Activated CD8-positive, alpha-beta memory T cell treated with anti-CD3 and anti-CD28 coated beads, Interleukin-2, amount 50 U/mL, for 4 hours (primary cell): ENCODE results near the gene KCNMA1.
A peak's percentile ranks its signal among the peaks of the same experiment; 100 is the strongest.
"Not testable (repeated sequence)": the region's sequence is repeated elsewhere in the genome, so short reads cannot be mapped to it uniquely, and the experiment has no call there.

Source experiments
- DNase-seq: peaks from one replicate; pipeline ENCODE4 v3.0.0-alpha.2; 2020

Gene KCNMA1

DNA sequence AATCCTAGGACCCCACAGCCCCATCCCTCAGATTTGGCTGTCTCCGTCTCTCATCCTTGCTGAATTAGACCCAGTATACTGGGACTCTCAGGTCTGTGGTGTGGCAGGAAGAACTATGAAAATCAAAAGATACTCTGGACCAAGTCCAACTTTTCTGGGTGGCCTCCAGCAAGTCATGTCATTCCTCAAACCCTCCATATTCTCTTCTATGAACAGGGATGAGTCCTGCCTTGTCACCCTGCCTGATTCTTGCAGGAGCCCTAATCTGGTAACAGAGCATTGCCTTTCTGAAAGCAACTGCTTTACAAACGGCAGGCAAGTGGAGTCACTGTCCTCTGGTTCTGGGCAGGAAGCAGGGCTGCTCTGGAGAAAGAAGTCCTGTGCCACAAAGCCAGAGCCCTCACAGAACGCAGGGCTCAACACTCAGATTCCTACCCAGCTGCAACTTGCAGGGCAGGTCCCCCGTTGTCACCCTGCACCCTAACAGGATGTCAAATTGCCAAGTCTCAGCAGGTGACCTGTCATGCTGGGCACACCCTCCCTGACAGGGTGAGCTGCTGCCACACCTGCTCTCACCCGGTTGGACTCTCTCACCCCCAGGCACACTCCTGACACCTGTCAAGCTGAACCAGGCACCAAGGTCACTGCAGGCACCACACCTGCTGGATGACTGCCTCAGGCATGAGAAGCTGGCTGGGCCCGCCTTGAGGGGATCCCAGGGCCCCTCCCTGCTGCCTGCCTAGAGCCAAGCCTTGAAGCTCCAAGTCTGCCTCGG lies 227.7 kb downstream of the KCNMA1 start:
- DNase-seq, result no peak

DNA sequence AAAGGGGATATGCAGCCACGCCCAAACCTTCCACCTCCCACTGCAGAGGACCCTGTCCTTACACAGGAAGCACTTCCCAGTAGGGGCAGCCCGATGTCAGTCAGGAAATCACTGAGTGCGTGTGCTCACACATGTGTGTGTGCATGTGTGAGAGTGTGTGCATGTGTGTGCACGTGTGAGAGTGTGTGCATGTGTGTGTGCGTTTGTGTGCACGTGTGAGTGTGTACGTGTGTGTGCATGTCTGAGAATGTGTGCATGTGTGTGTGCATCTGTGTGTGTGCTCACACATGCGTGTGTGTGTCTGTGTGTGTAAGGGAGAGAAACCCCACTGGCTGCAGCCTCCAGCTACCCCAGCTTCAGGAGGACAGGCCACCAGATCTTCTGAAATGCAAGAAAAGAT lies 229.3 kb downstream of the KCNMA1 start:
- DNase-seq, result no peak

DNA sequence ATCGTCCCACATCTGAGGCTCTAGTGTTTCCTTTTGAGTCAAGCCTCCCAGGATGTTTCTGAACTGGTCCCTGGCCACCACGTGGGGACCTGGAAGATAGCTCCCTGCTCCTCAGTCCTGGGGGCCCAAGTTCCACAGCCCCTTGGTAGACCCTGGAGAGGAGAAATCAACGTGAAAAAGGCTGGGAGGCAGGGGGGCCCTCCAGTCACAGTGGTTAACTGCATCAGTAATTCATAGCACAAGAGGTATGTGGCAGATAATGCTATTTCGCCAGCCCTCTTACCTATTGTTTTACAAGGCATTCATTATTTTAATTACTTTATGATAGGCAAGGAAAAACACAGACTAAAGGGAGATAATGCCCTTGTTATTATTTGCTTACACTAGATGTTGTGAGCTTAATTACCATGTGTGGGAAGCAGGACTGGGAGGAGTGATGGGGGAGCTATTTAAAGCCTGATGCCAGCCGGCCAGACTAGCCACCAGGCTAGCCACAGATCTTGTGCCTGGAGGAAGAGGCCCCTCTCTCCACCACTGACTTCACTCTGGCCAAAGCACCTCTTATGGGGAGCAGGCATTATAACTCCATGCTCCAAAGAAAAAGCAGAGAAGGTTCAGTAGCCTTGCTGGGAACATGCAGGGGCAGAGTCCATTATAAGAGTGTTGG lies 230.7 kb downstream of the KCNMA1 start:
- DNase-seq, result no peak

DNA sequence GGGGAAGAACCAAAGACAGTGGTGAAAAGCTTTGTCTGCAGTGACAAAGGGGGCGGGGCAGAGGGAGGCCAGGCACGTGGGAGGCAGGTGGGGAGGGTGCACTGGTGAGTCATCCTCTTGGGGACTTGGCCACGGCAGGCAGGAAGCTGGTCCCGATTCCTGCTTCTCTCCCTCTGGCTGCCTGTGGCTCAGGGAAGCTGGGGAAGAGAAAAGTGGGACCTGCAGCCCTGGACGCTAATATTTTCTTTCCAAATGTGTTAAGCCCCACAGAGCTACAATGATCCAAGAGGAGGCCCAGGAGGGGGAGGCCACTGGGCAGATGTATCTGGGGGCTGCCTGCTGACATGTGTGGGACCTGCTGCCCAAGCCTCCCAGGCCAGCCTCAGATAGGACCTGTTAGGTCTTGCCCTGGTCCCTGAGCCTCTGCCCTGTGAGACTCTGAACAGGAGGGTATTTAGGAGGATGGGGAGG lies 231.8 kb downstream of the KCNMA1 start:
- DNase-seq, result peak; percentile 28

DNA sequence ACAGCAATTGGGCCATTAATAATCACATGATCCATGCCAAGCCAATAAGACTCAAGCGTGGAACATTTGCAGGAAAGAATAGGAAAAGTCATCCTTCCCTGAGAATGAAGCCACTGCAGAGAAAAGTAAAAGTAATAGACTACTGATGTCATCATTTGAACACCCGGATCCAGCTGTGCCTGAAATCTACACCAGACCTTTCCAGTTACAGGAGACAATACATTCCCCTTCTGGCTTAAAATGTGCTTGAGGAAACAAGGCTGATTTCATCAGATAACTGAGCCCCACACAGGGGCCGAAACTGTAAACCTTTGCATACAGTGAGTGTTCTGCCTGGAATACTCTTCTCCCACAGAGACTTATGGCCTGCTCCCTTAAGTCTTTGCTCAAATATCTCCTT lies 232.8 kb downstream of the KCNMA1 start:
- no peak for DNase-seq

DNA sequence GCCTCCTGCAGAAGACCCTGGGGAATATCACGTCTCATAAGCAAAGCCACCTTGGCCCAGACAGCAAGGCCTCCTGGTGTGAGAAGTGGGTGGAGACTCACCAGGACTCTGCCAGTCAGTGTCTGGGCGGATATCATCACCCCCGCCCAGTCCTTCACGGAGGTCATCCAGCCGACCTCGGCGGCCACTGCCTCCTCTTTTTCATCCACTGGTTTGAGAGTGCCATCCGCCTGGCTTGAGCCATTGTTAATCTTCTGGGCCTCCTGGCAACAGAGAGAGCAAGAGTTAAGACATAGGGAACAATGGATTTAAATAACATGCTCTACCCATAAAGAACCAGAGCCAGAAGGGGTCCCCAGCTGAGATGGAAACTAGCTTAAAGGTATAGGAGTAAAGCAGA lies 233.8 kb downstream of the KCNMA1 start:
- no peak for DNase-seq

DNA sequence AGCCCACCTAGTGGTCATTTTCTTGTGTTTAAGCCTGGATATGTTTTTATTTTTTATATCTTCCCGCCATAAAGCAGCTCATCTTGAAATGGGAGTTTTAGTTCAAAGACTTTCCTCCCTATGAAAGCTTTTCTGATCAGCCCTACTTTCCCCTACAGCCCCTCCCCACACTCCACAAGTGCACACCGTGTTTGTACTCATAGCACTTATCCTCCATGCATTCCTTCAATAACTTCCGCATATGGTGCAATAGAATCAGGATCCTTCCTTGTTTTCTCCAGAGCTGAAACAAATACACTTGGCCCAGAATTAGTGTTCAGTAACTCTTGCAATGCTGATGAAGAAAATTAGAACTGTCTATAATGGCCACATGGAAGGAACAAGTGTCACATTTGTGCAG lies 235.9 kb downstream of the KCNMA1 start:
- DNase-seq, result no peak

DNA sequence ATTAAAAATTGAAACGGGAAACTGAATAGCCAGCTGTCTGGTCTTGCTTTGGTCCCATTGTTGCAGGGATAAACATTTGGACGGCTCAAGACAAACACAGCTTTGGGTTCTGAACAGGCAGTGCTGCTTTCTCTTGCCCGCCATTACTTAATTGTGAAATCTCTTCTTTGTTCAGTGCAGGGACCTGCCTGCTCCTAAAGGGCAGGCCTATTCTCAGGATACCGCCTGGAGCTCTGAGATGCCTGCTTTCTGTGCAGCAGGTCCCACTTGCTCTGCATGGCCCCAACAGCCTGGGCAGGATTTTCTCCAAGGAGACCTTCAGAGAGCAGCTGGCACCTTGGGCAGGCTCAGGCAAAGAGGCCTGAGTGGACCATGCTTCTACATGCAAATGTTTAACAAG lies 237.6 kb downstream of the KCNMA1 start:
- no peak for DNase-seq

DNA sequence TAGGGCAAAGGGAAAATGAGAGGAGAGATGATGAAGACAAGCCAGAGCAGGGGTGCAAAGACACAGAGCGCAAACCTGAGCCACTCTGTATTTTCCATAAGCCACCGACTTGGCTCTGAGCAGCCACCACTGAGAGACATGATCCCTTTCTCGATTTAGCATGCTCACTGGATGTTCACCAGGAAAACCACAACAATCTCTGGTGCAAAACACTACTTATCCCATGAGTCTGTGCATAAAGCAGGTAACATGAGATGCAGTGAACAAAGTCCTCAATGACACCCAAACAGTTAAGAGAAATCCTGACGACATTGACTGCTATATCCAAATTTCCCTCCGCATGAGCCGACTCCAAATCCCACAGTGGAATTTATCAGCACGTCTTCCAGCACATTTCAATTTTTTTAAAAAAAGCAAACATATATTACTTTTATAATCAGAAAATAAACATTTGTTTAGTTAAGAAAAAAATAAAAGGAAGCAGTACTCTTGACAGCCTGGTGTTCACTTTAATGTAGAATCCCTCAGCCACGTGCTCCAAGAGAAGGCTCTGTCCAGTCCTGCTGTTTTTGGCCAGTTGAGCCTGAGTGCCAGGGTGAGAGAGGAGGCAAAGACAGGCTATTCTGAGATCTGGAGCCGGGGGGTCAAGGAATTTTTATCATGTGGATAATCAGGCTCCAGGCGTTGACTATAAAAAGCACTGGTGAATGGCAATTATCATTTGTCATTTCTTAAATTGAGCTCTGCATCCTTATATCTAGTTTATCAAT lies 238.4 kb downstream of the KCNMA1 start:
- no peak for DNase-seq

DNA sequence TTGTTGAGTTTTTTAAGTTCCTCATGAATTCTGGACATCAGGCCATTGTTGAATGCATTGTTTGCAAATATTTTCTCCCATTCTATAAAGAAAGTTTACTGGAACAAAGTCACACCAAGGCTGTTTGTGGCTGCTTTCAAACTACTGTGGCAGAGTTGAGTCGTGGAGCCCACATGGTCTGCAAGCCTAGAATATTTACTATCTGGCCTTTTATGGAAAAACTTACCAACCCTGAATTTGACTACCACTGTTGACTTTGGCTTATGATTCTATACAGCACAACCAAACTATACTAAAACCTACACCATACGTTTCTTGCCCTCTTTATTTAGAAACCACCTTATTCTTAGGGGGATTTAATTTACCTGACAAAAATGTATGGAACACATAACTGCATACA lies 239.1 kb downstream of the KCNMA1 start:
- no peak for DNase-seq

DNA sequence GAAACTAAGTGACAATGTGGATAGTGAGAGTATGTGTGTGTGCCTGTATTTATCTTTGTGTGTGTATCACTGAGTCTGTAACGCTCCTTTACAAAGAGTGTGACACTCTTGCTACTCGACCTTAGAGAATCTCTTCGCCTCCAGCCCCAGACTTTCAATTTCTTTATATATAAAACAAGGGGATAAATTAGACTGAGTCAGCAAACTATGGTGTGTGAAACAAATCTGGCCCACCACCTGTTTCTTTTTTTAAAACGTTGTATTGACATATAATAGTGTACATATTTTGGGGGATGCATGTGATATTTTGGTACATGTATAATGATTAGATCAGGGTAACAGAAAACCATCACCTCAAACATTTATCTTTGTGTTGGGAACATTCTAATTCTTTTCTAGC lies 240.5 kb downstream of the KCNMA1 start:
- no peak for DNase-seq

DNA sequence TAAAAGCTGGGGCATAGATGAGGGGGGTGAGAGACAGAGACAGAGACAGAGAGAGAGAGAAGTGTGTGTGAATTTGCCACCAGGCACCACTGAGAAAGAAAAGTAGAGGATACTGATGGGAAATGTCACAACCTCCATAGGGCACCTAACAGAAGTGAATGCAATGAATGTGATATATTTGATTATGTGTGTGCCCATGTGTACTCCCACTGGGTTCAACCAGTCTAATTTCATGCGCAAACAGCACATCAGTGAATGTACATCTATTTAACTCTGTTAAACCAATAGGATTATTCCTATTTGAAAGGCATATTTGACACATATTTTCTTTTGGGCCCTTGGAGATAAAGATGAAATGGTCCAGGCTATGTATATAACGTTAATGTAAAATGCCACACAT lies 241.3 kb downstream of the KCNMA1 start:
- no peak for DNase-seq

DNA sequence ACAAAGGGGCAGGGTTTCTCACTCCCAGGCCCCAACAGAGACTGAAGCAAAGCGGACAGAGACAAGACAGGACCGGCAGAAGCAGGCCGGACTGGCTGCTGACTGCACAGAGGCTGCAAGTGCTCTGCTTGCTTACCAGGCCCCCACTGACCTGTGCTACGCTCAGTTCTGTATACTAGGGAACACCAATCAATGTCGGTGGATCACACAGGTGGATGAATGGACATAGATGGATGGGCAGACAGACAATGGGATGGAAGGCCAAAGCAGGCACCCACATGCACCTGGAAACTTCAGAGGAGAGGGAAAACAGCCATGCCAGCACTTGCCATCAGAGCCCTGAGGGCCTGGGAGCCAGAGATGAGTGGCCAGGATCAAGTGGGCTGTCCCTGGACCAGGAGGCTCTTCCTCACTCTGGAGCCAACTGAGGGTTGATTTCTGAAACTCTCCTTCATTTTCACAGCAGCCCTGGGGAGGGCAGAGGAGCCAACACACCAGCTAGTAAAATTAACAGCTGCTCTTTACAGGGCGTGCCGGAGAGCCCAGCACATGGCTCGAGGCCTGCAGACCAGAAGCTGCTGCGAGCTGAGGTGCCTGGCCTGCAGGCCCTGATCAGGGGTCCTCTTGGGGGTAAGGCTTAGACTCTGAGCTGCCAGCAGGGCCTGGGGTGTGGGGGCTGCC lies 243.6 kb downstream of the KCNMA1 start:
- DNase-seq, result no peak

DNA sequence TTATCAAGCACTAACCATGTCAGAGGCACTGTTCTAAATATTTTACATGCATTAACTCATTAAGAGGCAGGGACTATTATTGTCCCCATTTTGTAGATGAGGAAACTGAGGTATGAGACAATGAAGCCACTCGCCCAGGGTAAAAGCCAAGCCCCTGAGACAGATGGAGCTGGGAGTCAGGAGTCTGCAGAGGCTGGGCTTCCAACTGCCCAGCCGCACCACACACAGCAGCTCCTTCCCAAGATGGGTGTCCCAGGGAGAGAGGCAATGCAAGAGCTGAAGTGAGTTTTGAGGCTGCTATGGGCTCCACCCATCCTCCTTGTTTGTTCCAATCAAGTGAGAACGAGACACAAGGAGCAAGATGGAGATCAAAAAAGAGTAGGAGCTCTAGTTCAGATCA lies 244.2 kb downstream of the KCNMA1 start:
- DNase-seq, result no peak

DNA sequence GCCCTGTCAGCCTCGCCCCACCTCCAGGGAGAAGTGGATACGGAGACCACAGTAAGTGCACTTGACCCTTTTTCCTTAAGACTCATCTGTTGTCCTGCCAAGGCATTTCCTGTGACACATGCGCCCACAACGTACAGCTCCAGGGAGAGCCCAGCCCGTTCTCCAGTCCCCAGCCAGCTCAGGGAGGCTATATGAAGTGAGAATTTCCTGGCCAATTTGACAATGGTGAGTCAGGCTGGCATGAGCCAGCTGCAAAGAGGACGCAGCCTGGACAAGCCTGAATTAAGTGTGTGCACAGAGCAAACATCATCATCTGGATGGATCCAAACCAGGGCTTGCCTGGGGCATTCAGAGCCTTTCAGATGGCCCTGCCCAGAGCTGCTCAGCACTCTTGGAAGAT lies 244.8 kb downstream of the KCNMA1 start:
- no peak for DNase-seq

DNA sequence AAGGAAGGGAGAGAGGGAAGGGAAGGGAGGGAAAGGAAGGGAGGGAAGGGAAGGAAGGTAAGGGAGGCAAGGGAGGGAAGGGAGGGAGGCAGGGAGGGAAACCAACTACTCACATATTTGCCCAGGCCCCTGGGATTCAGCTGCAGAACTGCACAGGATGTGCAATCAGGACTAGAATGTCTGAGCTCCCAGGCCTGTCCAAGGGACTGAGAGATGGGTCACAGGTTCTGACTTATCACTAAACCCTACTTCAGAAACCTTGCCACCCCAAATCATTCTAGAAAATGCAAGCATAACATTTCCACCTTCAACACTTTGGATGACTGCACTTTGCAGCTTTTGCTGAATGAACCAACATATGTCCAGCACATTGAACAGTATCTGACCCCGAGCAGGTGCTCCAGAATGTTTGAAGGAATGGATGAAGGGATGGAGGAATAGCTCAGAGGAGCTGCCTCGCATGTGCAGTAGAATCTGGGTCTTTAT lies 245.3 kb downstream of the KCNMA1 start:
- DNase-seq, result no peak

DNA sequence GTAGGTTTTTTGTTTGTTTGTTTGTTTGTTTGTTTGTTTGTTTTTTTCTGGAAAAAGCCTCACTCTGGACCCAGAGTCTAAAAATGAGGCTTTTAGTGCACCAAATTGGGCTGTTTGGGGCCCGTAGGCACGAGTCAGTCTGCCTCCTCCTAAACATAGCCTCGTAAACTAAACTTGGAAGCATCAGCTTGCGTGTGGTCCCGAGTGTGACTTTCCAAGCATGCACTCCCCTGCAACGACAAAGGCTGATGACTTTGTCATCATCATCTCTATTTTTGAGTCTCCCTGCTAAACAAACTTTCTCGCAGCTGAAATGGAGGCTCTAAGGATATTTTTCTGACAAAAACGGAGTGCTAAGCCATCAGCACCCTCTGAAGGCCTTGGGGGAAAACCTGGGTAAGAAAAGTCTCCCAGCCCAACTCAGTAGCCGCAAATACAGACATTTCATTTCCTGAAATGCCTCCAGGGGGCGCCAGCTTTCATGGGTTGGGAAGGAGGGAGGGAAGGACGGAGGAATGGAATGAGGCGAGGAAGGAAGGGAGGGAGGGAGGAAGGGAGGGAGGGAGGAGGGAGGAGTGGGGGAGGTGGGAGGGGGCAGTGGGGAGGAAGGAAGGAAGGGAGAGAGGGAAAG lies 245.9 kb downstream of the KCNMA1 start:
- DNase-seq, result peak; percentile 22

DNA sequence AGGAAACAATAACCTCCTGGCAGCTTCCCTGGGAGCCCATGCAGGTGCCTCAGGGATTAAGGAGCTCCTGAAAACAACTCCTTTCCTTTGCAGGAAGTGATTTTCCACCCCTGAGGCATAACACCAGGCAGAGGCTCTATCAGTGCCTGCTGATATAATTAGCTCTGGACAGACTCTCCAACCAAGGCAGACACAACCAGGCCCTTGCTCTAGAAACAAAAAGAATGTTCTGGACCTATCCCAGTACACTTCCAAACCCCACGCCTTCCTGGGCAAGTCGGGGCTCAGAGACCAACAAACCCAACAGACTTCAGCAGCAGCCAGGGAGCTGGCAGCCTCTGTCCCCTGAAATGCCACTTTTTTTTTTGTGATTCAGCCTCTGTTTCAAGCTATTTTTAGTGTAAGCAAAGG lies 247.1 kb downstream of the KCNMA1 start:
- DNase-seq, result no peak

DNA sequence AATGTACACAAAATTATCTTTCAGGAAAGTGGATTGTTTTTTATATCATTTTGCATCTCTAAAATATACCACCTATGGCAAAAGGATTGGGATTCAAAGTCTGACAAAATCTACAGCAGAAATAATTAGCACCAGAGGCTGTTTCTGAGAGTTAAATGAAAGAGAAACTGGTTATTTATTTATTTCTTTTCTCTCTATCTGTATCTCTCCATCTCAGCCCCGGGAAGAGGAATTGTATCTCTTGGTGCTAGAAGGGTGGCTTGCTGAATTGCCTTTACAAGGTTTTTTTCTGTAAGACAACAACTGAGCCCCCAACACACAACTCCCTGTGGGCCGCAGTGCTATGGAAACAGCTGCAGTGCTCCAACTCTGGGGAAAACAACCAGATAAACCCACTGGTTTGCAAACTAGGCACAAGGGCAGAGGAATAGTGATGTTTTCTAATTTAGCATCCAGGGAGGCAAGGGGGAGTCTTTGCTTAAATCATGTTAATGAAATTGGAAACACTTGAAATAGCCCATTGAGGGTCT lies 249.0 kb downstream of the KCNMA1 start:
- no peak for DNase-seq

DNA sequence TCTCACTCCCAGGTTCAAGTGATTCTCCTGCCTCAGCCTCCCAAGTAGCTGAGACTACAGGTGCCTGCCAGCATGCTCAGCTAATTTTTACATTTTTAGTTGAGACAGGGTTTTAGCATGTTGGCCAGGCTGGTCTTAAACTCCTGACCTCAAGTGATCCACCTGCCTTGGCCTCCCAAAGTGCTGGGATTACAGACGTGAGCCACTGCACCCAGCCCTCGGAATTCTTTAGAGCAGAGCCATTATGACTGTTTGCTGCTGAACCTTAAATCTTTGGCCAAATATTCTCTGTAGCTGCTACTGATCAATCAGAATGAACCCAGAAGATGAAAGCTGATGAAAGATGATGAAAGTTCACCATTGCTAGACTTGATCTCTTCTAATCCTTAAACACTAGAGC lies 249.9 kb downstream of the KCNMA1 start:
- DNase-seq, result not testable (repeated sequence)

DNA sequence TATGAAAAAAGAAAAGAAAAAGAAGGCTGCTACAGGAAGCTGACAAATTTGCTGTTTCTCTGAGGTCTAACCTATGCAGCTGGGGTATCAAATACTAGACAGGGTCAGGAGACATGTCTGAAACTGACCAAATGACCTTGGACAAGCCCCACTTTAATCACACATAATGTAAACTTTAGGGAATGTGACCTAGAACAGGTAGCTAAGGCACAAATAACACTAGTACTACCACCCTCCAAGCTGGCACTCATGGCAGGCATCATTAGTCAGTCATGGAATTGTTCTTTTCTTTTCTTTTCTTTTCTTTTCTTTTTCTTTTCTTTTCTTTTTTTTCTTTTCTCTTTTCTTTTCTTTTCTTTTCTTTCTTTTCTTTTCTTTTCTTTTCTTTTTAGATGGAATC lies 250.4 kb downstream of the KCNMA1 start:
- no peak for DNase-seq

DNA sequence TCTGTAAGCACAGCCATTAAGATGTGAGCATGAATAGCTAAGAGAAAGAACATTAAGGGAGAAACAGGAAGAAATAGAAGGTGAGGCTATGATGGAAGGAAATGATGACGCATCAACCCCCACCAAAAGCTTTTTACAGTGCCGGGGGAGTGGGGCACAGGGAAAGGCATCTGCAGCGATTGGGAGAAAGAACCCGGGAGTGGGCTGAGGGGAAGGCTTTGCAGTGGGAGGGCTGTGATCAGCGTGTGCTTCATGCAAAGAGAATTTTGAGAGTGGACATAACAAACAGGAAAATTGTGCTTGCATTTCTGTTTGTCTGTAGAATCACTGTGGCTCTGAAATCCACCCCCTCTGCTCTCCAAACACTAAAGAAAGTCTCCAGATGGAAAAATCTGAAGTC lies 250.8 kb downstream of the KCNMA1 start:
- DNase-seq, result no peak
